Thoracic aorta (tissue), 2 donors: ENCODE measurements around the gene ARMC9. TPM values are rescaled to one million over a fixed set of nuclear protein-coding genes. Genes with fewer than 3 reads are reported as not detected.

Experiments
- ATAC-seq: fragments of 150-250 bp; one replicate; pipeline ENCODE4 v1.8.0; 2017; ENCODE audit warnings: low read depth; ENCODE audit not compliant: insufficient number of reproducible peaks, low FRiP score
- DNase-seq: peaks from one replicate; pipeline ENCODE4 v3.0.0-alpha.2; 2020; ENCODE audit warnings: low spot score
- H3K27ac ChIP-seq, 2 donors: fragments of 200-600 bp; sonication (generic); 1 replicate in 1 of 2; 2 replicates in 1 of 2; pipeline ENCODE4 v1.5.1; 2016; ENCODE audit warnings: mild to moderate bottlenecking in 2 of 2, moderate library complexity in 2 of 2
- H3K27me3 ChIP-seq: fragments of 200-600 bp; sonication (generic); replicated peaks from 2 replicates; pipeline ENCODE4 v1.6.0; 2016; ENCODE audit warnings: mild to moderate bottlenecking; ENCODE audit not compliant: insufficient read depth
- H3K36me3 ChIP-seq: fragments of 200-600 bp; sonication (generic); one replicate; pipeline ENCODE4 v1.5.1; 2016
- H3K4me1 ChIP-seq, 2 donors: fragments of 200-600 bp; sonication (generic); 1 replicate in 1 of 2; 2 replicates in 1 of 2; pipeline versions ENCODE4 v1.5.1 to v1.6.0; 2016; ENCODE audit warnings: low read depth in 2 of 2, mild to moderate bottlenecking in 1 of 2; ENCODE audit not compliant: control insufficient read depth in 1 of 2
- H3K4me3 ChIP-seq: fragments of 200-600 bp; sonication (generic); 2 replicates; pipeline ENCODE4 v1.5.1; 2016; ENCODE audit warnings: mild to moderate bottlenecking
- H3K9me3 ChIP-seq: fragments of 200-600 bp; sonication (generic); 2 replicates; pipeline ENCODE4 v1.5.1; 2016
- total RNA-seq, 2 donors: library from RNA; depleted of rRNA; stranded (reverse); fragments of >200 nt; gene quantifications; one replicate each; pipeline versions ENCODE4 v1.1.0 to v1.2.3, GENCODE V29; 2016
- TF ChIP-seq, protein P1 (sequence below): fragments of 200-600 bp; sonication (generic); IDR thresholded peaks from one replicate; pipeline ENCODE4 v1.5.1; 2019; ENCODE audit warnings: antibody characterized with exemption

ARMC9 gene
- total RNA-seq, 2 donors from 2014 or later, result 68.5 to 103 TPM

DNA sequence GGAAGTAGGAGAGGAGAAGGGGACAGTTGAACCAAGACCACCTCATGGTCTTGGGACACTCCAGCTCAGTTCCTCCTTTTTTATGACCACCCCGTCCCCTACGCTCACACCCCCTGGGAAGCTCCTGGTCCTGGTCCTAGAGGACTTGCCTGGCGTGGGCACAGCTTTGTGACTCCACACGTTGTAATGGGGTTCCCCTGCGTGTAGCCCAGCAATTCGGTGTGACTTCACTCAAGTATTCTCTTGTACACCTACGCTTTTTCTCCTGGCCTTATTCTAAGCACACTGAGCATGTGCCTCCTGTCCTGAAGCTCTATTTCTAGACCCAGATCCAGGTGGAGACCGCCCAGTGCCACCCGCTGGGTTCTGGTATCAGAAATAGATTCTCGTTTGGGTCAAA is 161.0 kb downstream of the ARMC9 start:
- no peak for ATAC-seq

DNA sequence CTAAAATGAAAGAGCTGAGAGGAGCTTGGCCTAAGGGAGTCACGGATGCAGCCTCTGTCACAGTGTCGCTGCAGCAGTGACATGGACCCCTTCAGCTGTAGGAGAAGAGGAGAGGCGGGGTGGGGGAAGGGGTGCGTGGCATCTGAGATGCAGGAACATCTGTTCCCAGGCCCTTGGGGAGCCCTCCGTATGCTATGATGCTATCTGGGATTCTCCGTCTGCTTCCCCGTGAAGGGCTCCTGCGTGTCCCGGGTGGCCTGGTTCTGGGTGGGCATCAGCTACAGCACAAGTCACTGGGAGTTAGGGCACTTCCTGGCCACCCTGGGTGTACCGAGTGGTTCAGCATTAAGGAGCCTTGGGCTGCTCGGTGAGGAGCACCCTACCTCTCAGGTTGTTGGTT is 161.5 kb downstream of the ARMC9 start:
- peaks cover 36% of the 10 kb centered on the region for H3K36me3 ChIP-seq
- no peak for ATAC-seq

More for the DNA sequence above, 161.0 kb downstream of the ARMC9 start:
- Histone ChIP-seq H3K27ac (no peak overlapping the region), H3K36me3 (peaks cover 36% of the 10 kb centered on the region), H3K9me3 (no peaks in the 10 kb centered on the region), H3K4me1 (peaks cover 3 to 18% of the 10 kb centered on the region in 2 donors), H3K27me3 (no peaks in the 10 kb centered on the region), H3K4me3 (no peak overlapping the region)
- TF ChIP-seq, protein P1, sequence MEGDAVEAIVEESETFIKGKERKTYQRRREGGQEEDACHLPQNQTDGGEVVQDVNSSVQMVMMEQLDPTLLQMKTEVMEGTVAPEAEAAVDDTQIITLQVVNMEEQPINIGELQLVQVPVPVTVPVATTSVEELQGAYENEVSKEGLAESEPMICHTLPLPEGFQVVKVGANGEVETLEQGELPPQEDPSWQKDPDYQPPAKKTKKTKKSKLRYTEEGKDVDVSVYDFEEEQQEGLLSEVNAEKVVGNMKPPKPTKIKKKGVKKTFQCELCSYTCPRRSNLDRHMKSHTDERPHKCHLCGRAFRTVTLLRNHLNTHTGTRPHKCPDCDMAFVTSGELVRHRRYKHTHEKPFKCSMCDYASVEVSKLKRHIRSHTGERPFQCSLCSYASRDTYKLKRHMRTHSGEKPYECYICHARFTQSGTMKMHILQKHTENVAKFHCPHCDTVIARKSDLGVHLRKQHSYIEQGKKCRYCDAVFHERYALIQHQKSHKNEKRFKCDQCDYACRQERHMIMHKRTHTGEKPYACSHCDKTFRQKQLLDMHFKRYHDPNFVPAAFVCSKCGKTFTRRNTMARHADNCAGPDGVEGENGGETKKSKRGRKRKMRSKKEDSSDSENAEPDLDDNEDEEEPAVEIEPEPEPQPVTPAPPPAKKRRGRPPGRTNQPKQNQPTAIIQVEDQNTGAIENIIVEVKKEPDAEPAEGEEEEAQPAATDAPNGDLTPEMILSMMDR, result no peak
- DNase-seq, result no peak

DNA sequence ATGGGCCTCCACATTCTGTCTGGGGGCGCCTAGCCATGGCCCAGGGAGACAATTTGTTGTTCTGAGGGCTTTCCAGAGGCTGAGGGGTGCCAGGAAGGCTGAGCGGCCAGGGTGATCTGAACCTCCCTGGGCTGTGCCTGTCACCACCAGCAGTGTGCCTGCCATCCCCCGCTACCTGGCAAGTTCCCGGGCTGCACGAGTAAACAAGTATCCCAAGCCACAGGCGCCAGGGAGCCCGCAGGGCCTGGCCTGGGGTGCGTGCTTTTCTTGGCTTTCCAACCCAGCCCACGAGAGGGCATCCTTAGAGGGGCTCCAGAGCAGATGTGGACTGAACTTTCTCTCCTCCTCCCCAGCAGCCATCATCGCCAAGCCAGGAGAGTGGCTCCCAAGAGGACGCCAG is 162.0 kb downstream of the ARMC9 start:
- Histone ChIP-seq H3K9me3 (no peaks in the 10 kb centered on the region), H3K36me3 (peaks cover 36% of the 10 kb centered on the region), H3K4me1 (peaks cover 3 to 23% of the 10 kb centered on the region in 2 donors), H3K27me3 (no peaks in the 10 kb centered on the region), H3K27ac (no peak overlapping the region), H3K4me3 (no peak overlapping the region)
- ATAC-seq, result no peak
- TF ChIP-seq, protein P1, result no peak
- DNase-seq, result no peak

More for the DNA sequence above, 161.5 kb downstream of the ARMC9 start:
- H3K27me3 ChIP-seq, result no peaks in the 10 kb centered on the region
- no peak for DNase-seq
- no peak overlapping the region for H3K4me3 ChIP-seq
- H3K4me1 ChIP-seq, result peaks cover 3 to 21% of the 10 kb centered on the region in 2 donors
- no peaks in the 10 kb centered on the region for H3K9me3 ChIP-seq
- no peak overlapping the region for H3K27ac ChIP-seq
- TF ChIP-seq, protein P1, result no peak

DNA sequence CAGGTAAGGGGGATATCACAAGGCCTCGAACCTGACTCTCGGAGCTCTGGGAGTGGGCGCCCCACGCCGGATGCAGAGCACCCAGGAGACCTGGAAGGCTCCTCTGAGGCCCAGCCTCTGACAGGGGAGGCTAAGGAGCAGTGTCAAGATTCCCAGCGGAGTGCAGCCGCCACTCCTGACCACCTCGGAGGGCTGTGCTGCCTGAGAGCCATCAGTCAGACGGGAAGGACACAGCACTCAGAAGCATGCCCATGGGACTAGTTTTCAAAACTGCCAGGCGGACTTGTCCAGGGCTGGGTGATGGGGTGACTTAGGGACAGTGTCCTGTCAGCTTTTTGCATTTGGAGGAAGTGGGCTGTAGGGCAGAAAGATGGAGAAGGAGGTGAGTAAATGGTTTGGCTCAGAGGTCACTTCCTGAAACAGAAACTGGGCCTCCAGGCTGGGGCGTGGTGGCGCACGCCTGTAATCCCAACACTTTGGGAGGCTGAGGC is 162.5 kb downstream of the ARMC9 start:
- TF ChIP-seq, protein P1, result no peak
- peaks cover 36% of the 10 kb centered on the region for H3K36me3 ChIP-seq
- no peak for DNase-seq

DNA sequence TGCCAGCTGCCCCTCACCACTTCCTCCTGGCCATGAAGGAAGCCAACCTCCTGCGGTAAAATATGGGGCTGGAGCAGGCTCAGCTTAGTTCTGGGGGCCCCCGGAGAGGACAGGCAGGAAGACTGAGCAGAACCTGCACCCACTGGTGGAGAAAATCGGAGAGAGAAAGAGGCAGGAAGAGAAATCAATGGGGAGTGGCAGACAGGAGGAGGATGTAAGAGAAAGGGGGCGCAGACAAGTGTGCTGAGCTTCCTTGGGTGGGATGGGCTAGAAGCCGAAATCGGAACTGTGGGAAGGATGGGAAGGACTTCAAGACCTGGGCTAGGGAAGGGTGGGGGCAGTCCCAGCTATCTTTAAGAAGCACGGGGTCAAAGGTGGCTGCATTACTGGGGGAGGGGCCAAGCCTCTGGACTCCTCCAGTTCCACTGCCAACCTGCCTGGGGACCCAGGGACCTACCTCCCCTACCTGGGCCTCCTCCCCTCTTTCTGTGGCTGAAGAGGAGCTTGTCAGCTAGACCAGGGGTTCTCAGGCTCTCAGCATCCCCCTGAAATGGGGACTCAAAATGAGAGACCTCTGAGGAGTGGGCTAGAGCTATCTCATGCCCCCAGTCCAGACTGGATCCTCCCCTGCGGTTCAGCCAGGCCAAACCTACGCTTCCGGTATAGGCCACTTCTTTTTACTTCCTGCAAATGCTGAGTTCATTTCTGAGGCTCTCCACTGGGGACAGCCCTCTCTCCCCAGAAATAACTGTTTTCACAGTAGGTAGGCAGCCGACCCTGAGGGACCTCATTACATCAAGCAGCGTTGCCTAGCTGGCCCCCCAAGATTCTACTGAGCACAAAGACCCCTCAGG is 163.5 kb downstream of the ARMC9 start:
- no peak for DNase-seq
- Histone ChIP-seq H3K27ac (no peak overlapping the region), H3K27me3 (no peaks in the 10 kb centered on the region), H3K4me1 (peaks cover 0 to 10% of the 10 kb centered on the region in 2 donors), H3K36me3 (peaks cover 36% of the 10 kb centered on the region), H3K4me3 (no peak overlapping the region), H3K9me3 (no peaks in the 10 kb centered on the region)
- ATAC-seq, result no peak
- TF ChIP-seq, protein P1, result no peak

More for the DNA sequence above, 162.5 kb downstream of the ARMC9 start:
- no peak overlapping the region for H3K4me3 ChIP-seq
- H3K4me1 ChIP-seq, result peaks cover 3 to 20% of the 10 kb centered on the region in 2 donors
- H3K9me3 ChIP-seq, result no peaks in the 10 kb centered on the region
- no peaks in the 10 kb centered on the region for H3K27me3 ChIP-seq
- ATAC-seq, result no peak
- no peak overlapping the region for H3K27ac ChIP-seq
